GM12878 (cell line): ENCODE measurements around the gene ELK4. TPM values are rescaled to one million over a fixed set of nuclear protein-coding genes. Genes with fewer than 3 reads are reported as not detected.
A peak's percentile ranks its signal among the peaks of the same experiment; 100 is the strongest.

ENCODE experiments used
- ATAC-seq: fragments of 200-7000 bp; cut with Tn5 transposase; 3 replicates; pipeline ENCODE4 v1.9.1; 2020; ENCODE audit warnings: mild to moderate bottlenecking, moderate library complexity
- BruUV-seq: library from RNA; stranded (reverse); fragments of 400-500 nt; replicated peaks from 2 replicates; lab custom pipeline; 2021; lab: Mats Ljungman, UMichigan
- CTCF ChIA-PET: fragments of 300-600 bp; sonication (Branson Sonifier 250); formaldehyde crosslinking; extraction: SDS; loops from one replicate; lab custom pipeline; 2021; ENCODE audit warnings: inconsistent platforms; lab: Yijun Ruan, JAX
- POLR2A ChIA-PET: fragments of 350-600 bp; formaldehyde crosslinking; extraction: SDS; loops from one replicate; lab custom pipeline; 2021; ENCODE audit warnings: inconsistent platforms; lab: Charles Lee
- RAD21 ChIA-PET: fragments of 300-600 bp; sonication (Branson Sonifier 250); formaldehyde crosslinking; loops from one replicate; lab custom pipeline; 2023; ENCODE audit warnings: antibody characterized with exemption; ENCODE audit not compliant: unreplicated experiment; lab: Charles Lee
- SMC1A ChIA-PET: fragments of 300-600 bp; sonication (Branson Sonifier 250); formaldehyde crosslinking; loops from one replicate; lab custom pipeline; 2023; ENCODE audit not compliant: unreplicated experiment, uncharacterized antibody; lab: Charles Lee
- DNase-seq: peaks from one replicate; pipeline ENCODE4 v3.0.0-alpha.2; 2011; ENCODE audit warnings: low read depth, low spot score
- FAIRE-seq: peaks from 3 replicates; lab custom pipeline; 2011; peaks lifted over from hg19 to GRCh38; lab: Jason Lieb, UNC
- H2AFZ ChIP-seq: 2 replicates; pipeline ENCODE4 v1.6.0; 2011; ENCODE audit warnings: low read depth, low read length, control low read depth; ENCODE audit not compliant: control insufficient read depth
- H3K27ac ChIP-seq: 2 replicates; pipeline ENCODE4 v1.5.1; 2011; ENCODE audit warnings: control low read depth; ENCODE audit not compliant: control insufficient read depth, insufficient read depth
- H3K27me3 ChIP-seq, 2 experiments: replicated peaks in 1 of 2; 2 replicates each; pipeline versions ENCODE4 v1.6.0 to v1.6.1; 2011; ENCODE audit warnings: low read length in 1 of 2; ENCODE audit not compliant: control insufficient read depth in 2 of 2, insufficient read depth in 2 of 2
- H3K36me3 ChIP-seq, 2 experiments: 2 replicates each; pipeline ENCODE4 v1.5.1; 2011; ENCODE audit warnings: low read length in 1 of 2; ENCODE audit not compliant: control insufficient read depth in 2 of 2, insufficient read depth in 2 of 2
- H3K4me1 ChIP-seq: 2 replicates; pipeline ENCODE4 v1.6.1; 2011; ENCODE audit warnings: mild to moderate bottlenecking, low read length, moderate library complexity, mixed read lengths; ENCODE audit not compliant: control insufficient read depth, insufficient read depth
- H3K4me2 ChIP-seq: 2 replicates; pipeline ENCODE4 v1.6.0; 2011; ENCODE audit warnings: control low read depth; ENCODE audit not compliant: control insufficient read depth, insufficient read depth
- H3K4me3 ChIP-seq: fragments of 200-600 bp; sonication (generic); 2 replicates; pipeline ENCODE4 v1.5.1; 2016
- H3K79me2 ChIP-seq: 2 replicates; pipeline ENCODE4 v1.6.0; 2011; ENCODE audit warnings: low read length; ENCODE audit not compliant: control insufficient read depth, insufficient read depth
- H3K9ac ChIP-seq: 2 replicates; pipeline ENCODE4 v1.8.0; 2011; ENCODE audit warnings: low read length, control low read depth, mixed read lengths; ENCODE audit not compliant: control insufficient read depth, insufficient read depth
- H3K9me3 ChIP-seq: replicated peaks from 3 replicates; pipeline ENCODE4 v1.5.1; 2011; ENCODE audit warnings: mild to moderate bottlenecking, low read length; ENCODE audit not compliant: control insufficient read depth, insufficient read depth
- H4K20me1 ChIP-seq: 2 replicates; pipeline ENCODE4 v1.6.0; 2011; ENCODE audit not compliant: control insufficient read depth, insufficient read depth
- IKZF1 ChIP-seq: fragments of 450-650 bp; conservative IDR thresholded peaks from 2 replicates; pipeline ENCODE4 v1.6.1; 2017; ENCODE audit warnings: antibody characterized with exemption, mild to moderate bottlenecking
- IRF4 ChIP-seq: IDR thresholded peaks from 2 replicates; pipeline ENCODE4 v1.6.1; 2011; ENCODE audit warnings: low read depth, low read length
- MEF2A ChIP-seq: IDR thresholded peaks from 2 replicates; pipeline ENCODE4 v1.6.1; 2011; ENCODE audit warnings: low read depth, mild to moderate bottlenecking, low read length, moderate library complexity; ENCODE audit not compliant: insufficient read depth
- RB1 ChIP-seq: fragments of 450-650 bp; formaldehyde crosslinking; IDR thresholded peaks from 2 replicates; pipeline ENCODE4 v1.6.1; 2017; ENCODE audit warnings: mild to moderate bottlenecking, borderline replicate concordance
- ZNF687 ChIP-seq: fragments of 450-650 bp; IDR thresholded peaks from 2 replicates; pipeline ENCODE4 v1.6.1; 2017; ENCODE audit warnings: mild to moderate bottlenecking, moderate library complexity
- WGBS: methylation state at CpG from one replicate; pipeline ENCODE4 v1.1.6; 2016; ENCODE audit warnings: low lambda C conversion rate; ENCODE audit not compliant: insufficient replicate concordance, insufficient coverage; ENCODE audit errors: missing lambda C conversion rate; 5-methylcytosine and 5-hydroxymethylcytosine counted together
- in situ Hi-C: fragments of 300-500 bp; cut with MboI; formaldehyde crosslinking; loops from 9 replicates; pipeline ENCODE4 v1.14.3; 2018; ENCODE audit warnings: mixed read lengths
- intact Hi-C: fragments of 100-400 bp; cut with micrococcal nuclease; formaldehyde crosslinking; loops from one replicate; pipeline ENCODE4 v1.14.2; 2022; ENCODE audit not compliant: unreplicated experiment
- polyA plus RNA-seq, 11 experiments: library from polyadenylated mRNA; depleted of rRNA in 4 of 11; unstranded in 6 of 11; stranded (reverse) in 5 of 11; fragments of >200 nt; fragmentation: Nextera tagmentation in 4 of 11; fragmentation: Illumina TruSeq in 1 of 11; extraction: Ambion mirVana in 4 of 11; extraction: Trizol in 1 of 11; gene quantifications; 1 replicate in 1 of 11; 2 replicates in 10 of 11; pipeline versions ENCODE4 v1.2.1 to v1.2.3, GENCODE V29; 2011 to 2016; ENCODE audit warnings: inconsistent platforms in 2 of 11, missing spikeins in 2 of 11, low read depth in 1 of 11
- total RNA-seq, 4 experiments: library from RNA; depleted of rRNA in 3 of 4; stranded (reverse); fragments of >200 nt in 3 of 4; fragmentation: Illumina TruSeq in 1 of 4; extraction: Trizol in 1 of 4; gene quantifications; 2 replicates each; pipeline versions ENCODE4 v1.2.1 to v1.2.3, GENCODE V29; 2013 to 2021
- TF ChIP-seq, protein P1 (sequence below): fragments of 450-650 bp; formaldehyde crosslinking; IDR thresholded peaks from 2 replicates; pipeline ENCODE4 v1.4.0; 2022; ENCODE audit warnings: mild to moderate bottlenecking, moderate library complexity
- TF ChIP-seq, protein P2 (sequence below): IDR thresholded peaks from 2 replicates; pipeline ENCODE4 v1.6.1; 2012; ENCODE audit warnings: low read depth, low read length, improper control_type of control experiment
- TF ChIP-seq, protein P3 (sequence below): fragments of 450-650 bp; formaldehyde crosslinking; IDR thresholded peaks from 2 replicates; pipeline ENCODE4 v1.4.0; 2020; ENCODE audit warnings: mild to moderate bottlenecking, moderate library complexity

ELK4 gene
- total and polyA plus RNA-seq, 10 of the 15 experiments (the other 5 are each of a cell fraction or from before 2014, with no cell fraction given) = 5.2 to 71.5 (median 18.5) TPM

DNA sequence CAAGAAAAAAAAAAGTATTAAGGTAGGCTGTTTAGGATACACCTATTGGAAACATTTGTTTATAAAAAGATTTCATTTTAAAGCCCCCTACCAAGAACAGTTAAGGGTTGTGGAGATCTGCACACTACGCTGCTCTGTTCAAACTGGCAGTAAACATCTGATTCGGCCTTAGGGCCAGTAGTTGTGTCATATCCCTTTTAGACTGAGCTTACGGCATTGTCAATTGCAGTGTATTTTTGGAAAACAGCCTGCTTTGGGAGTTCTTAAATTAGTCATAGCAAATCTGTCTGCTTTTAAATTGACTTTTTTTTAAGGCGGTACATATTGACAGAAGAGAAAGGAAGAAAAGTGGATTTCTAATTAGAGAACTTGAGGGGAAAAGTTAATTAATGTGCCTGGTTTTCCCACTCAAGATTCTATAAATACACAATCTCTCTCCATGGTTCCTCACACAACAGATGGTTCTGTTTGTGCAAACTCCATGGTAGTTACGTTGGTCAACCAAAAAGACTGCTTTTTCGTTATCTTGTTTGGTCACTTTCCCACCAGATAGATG is 1.7 kb upstream of the ELK4 start:
- intact Hi-C loops (loop anchor here (10.0 kb wide), 2 partner anchors 349 to 421 kb away; partner anchors contain the start of gene RHEX), in situ Hi-C loops (no loop called here)
- Histone ChIP-seq H3K79me2 (peaks cover 23% of the 10 kb centered on the region), H3K27me3 (no peaks in the 10 kb centered on the region), H2AFZ (no peak overlapping the region), H3K27ac (no peak overlapping the region), H3K4me3 (no peak overlapping the region), H3K9me3 (no peaks in the 10 kb centered on the region), H4K20me1 (no peaks in the 10 kb centered on the region), H3K4me2 (no peak overlapping the region), H3K36me3 (no peaks in the 10 kb centered on the region), H3K9ac (no peak overlapping the region), H3K4me1 (peaks cover 7% of the 10 kb centered on the region)
- WGBS = 78% methylated on average over 6 of the region's 6 CpGs
- DNase-seq = no peak
- no peak for FAIRE-seq
- SMC1A ChIA-PET = interaction anchor here (0.7 to 8.1 kb wide), 13 partner anchors 8 to 110 kb away, joined by 3 to 301 read pairs (median 11); no protein-coding TSS in a partner anchor
- RAD21 ChIA-PET = interaction anchor here (1.6 to 6.8 kb wide), 10 partner anchors 11 to 148 kb away, joined by 4 to 381 read pairs (median 14); no protein-coding TSS in a partner anchor
- POLR2A ChIA-PET = interaction anchor here (1.2 to 2.4 kb wide), 4 partner anchors 25 to 347 kb away, joined by 4 to 67 read pairs (median 8); no protein-coding TSS in a partner anchor
- BruUV-seq = no TSS peak
- CTCF ChIA-PET = interaction anchor here (0.9 to 12.3 kb wide), 17 partner anchors 12 to 344 kb away, joined by 3 to 408 read pairs (median 6); no protein-coding TSS in a partner anchor
- no peak for ATAC-seq
- TF ChIP-seq IKZF1 (no peak), ZNF687 (no peak), MEF2A (0 out of 2 replicates have a peak, but pooled peaks have one; percentile 47), IRF4 (no peak), RB1 (no peak)
- TF ChIP-seq, protein P1, sequence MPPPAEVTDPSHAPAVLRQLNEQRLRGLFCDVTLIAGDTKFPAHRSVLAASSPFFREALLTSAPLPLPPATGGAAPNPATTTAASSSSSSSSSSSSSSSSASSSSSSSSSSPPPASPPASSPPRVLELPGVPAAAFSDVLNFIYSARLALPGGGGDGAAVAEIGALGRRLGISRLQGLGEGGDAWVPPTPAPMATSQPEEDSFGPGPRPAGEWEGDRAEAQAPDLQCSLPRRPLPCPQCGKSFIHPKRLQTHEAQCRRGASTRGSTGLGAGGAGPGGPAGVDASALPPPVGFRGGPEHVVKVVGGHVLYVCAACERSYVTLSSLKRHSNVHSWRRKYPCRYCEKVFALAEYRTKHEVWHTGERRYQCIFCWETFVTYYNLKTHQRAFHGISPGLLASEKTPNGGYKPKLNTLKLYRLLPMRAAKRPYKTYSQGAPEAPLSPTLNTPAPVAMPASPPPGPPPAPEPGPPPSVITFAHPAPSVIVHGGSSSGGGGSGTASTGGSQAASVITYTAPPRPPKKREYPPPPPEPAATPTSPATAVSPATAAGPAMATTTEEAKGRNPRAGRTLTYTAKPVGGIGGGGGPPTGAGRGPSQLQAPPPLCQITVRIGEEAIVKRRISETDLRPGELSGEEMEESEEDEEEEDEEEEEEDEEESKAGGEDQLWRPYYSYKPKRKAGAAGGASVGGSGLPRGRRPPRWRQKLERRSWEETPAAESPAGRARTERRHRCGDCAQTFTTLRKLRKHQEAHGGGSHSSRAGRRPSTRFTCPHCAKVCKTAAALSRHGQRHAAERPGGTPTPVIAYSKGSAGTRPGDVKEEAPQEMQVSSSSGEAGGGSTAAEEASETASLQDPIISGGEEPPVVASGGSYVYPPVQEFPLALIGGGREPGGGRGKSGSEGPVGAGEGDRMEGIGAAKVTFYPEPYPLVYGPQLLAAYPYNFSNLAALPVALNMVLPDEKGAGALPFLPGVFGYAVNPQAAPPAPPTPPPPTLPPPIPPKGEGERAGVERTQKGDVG (CRISPR knock-in tag) = no peak
- TF ChIP-seq, protein P2, sequence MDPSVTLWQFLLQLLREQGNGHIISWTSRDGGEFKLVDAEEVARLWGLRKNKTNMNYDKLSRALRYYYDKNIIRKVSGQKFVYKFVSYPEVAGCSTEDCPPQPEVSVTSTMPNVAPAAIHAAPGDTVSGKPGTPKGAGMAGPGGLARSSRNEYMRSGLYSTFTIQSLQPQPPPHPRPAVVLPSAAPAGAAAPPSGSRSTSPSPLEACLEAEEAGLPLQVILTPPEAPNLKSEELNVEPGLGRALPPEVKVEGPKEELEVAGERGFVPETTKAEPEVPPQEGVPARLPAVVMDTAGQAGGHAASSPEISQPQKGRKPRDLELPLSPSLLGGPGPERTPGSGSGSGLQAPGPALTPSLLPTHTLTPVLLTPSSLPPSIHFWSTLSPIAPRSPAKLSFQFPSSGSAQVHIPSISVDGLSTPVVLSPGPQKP = no peak
- TF ChIP-seq, protein P3, sequence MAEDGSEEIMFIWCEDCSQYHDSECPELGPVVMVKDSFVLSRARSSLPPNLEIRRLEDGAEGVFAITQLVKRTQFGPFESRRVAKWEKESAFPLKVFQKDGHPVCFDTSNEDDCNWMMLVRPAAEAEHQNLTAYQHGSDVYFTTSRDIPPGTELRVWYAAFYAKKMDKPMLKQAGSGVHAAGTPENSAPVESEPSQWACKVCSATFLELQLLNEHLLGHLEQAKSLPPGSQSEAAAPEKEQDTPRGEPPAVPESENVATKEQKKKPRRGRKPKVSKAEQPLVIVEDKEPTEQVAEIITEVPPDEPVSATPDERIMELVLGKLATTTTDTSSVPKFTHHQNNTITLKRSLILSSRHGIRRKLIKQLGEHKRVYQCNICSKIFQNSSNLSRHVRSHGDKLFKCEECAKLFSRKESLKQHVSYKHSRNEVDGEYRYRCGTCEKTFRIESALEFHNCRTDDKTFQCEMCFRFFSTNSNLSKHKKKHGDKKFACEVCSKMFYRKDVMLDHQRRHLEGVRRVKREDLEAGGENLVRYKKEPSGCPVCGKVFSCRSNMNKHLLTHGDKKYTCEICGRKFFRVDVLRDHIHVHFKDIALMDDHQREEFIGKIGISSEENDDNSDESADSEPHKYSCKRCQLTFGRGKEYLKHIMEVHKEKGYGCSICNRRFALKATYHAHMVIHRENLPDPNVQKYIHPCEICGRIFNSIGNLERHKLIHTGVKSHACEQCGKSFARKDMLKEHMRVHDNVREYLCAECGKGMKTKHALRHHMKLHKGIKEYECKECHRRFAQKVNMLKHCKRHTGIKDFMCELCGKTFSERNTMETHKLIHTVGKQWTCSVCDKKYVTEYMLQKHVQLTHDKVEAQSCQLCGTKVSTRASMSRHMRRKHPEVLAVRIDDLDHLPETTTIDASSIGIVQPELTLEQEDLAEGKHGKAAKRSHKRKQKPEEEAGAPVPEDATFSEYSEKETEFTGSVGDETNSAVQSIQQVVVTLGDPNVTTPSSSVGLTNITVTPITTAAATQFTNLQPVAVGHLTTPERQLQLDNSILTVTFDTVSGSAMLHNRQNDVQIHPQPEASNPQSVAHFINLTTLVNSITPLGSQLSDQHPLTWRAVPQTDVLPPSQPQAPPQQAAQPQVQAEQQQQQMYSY (CRISPR knock-in tag) = no peak
